HepG2 (cell line): ENCODE results near the gene UBFD1. TPM values are rescaled to one million over a fixed set of nuclear protein-coding genes. Genes with fewer than 3 reads are reported as not detected.

Experiments
- CCDC6 ChIP-seq: sonication (generic); formaldehyde crosslinking; IDR thresholded peaks from 2 replicates; pipeline ENCODE4 v1.8.1; 2022; ENCODE audit warnings: mild to moderate bottlenecking, missing genetic modification reagents, moderate library complexity
- CHCHD3 ChIP-seq: sonication (generic); formaldehyde crosslinking; IDR thresholded peaks from 2 replicates; pipeline ENCODE4 v1.8.0; 2022; ENCODE audit warnings: mild to moderate bottlenecking, missing genetic modification reagents, moderate library complexity
- DNMT1 ChIP-seq: sonication (generic); formaldehyde crosslinking; IDR thresholded peaks from 2 replicates; pipeline ENCODE4 v1.5.1; 2020; ENCODE audit warnings: mild to moderate bottlenecking, missing genetic modification reagents
- EHMT2 ChIP-seq: fragments of 200-600 bp; sonication (generic); IDR thresholded peaks from 2 replicates; pipeline ENCODE4 v1.7.0; 2017; ENCODE audit warnings: antibody characterized with exemption, low read depth, low read length, borderline replicate concordance
- HNRNPK ChIP-seq: fragments of 200-400 bp; formaldehyde crosslinking; IDR thresholded peaks from 2 replicates; pipeline ENCODE4 v1.6.1; 2018; ENCODE audit warnings: low read length, low read depth, moderate library complexity, mild to moderate bottlenecking; ENCODE audit not compliant: poor library complexity, severe bottlenecking
- KLF13 ChIP-seq: sonication (generic); formaldehyde crosslinking; IDR thresholded peaks from 2 replicates; pipeline ENCODE4 v1.4.0; 2020; ENCODE audit warnings: mild to moderate bottlenecking, missing genetic modification reagents
- MIER3 ChIP-seq: IDR thresholded peaks from 2 replicates; pipeline ENCODE4 v1.6.1; 2016; ENCODE audit warnings: missing compliant biosample characterization, borderline replicate concordance
- NFAT5 ChIP-seq: sonication (generic); formaldehyde crosslinking; IDR thresholded peaks from 2 replicates; pipeline ENCODE4 v1.4.0; 2020; ENCODE audit warnings: missing genetic modification reagents
- PTBP1 ChIP-seq: fragments of 200-400 bp; formaldehyde crosslinking; IDR thresholded peaks from 2 replicates; pipeline ENCODE4 v1.6.1; 2018; ENCODE audit warnings: low read length, low read depth; ENCODE audit not compliant: poor library complexity, severe bottlenecking
- SALL2 ChIP-seq: sonication (generic); formaldehyde crosslinking; IDR thresholded peaks from 2 replicates; pipeline ENCODE4 v1.8.1; 2023; ENCODE audit warnings: mild to moderate bottlenecking, missing genetic modification reagents, inconsistent platforms
- SIN3A ChIP-seq: IDR thresholded peaks from 2 replicates; pipeline ENCODE4 v1.6.1; 2011; ENCODE audit warnings: low read depth, mild to moderate bottlenecking, control low read depth, low read length, borderline replicate concordance
- SP140L ChIP-seq: sonication (generic); formaldehyde crosslinking; IDR thresholded peaks from 2 replicates; pipeline ENCODE4 v1.4.0; 2020; ENCODE audit warnings: missing genetic modification reagents, borderline replicate concordance
- TAF1 ChIP-seq: sonication (generic); formaldehyde crosslinking; IDR thresholded peaks from 2 replicates; pipeline ENCODE4 v1.4.0; 2020; ENCODE audit warnings: missing genetic modification reagents
- TCF7 ChIP-seq: sonication (generic); IDR thresholded peaks from 2 replicates; pipeline ENCODE4 v1.6.1; 2016; ENCODE audit warnings: antibody characterized with exemption, low read depth
- ZBTB21 ChIP-seq: sonication (generic); formaldehyde crosslinking; IDR thresholded peaks from 2 replicates; pipeline ENCODE4 v1.4.0; 2020; ENCODE audit warnings: missing genetic modification reagents
- ZBTB33 ChIP-seq: sonication (generic); formaldehyde crosslinking; IDR thresholded peaks from 2 replicates; pipeline ENCODE4 v1.4.0; 2020; ENCODE audit warnings: missing genetic modification reagents
- ZKSCAN8 ChIP-seq: IDR thresholded peaks from 2 replicates; pipeline ENCODE4 v1.6.1; 2016; ENCODE audit warnings: borderline replicate concordance, missing genetic modification reagents, missing compliant biosample characterization
- ZNF263 ChIP-seq: sonication (generic); formaldehyde crosslinking; IDR thresholded peaks from 2 replicates; pipeline ENCODE4 v1.4.0; 2020; ENCODE audit warnings: missing genetic modification reagents
- ZNF317 ChIP-seq: sonication (generic); formaldehyde crosslinking; IDR thresholded peaks from 2 replicates; pipeline ENCODE4 v1.5.0; 2020; ENCODE audit warnings: mild to moderate bottlenecking, missing genetic modification reagents
- ZNF530 ChIP-seq: sonication (generic); formaldehyde crosslinking; IDR thresholded peaks from 2 replicates; pipeline ENCODE4 v1.5.0; 2020; ENCODE audit warnings: low read depth, mild to moderate bottlenecking, missing genetic modification reagents
- ZNF547 ChIP-seq: sonication (generic); formaldehyde crosslinking; IDR thresholded peaks from 2 replicates; pipeline ENCODE4 v1.5.1; 2020; ENCODE audit warnings: mild to moderate bottlenecking, missing genetic modification reagents
- ZNF709 ChIP-seq: sonication (generic); formaldehyde crosslinking; IDR thresholded peaks from 2 replicates; pipeline ENCODE4 v1.5.0; 2020; ENCODE audit warnings: mild to moderate bottlenecking, missing genetic modification reagents
- ZNF747 ChIP-seq: sonication (generic); formaldehyde crosslinking; IDR thresholded peaks from 2 replicates; pipeline ENCODE4 v1.8.1; 2023; ENCODE audit warnings: missing genetic modification reagents, mild to moderate bottlenecking, borderline replicate concordance
- polyA plus RNA-seq, 8 experiments: library from polyadenylated mRNA; depleted of rRNA in 3 of 8; stranded (reverse) in 7 of 8; unstranded in 1 of 8; fragments of >200 nt; fragmentation: Illumina TruSeq in 4 of 8; extraction: Trizol in 4 of 8; gene quantifications; 2 replicates each; pipeline versions ENCODE4 v1.2.1 to v1.2.3, GENCODE V29; 2011 to 2016; ENCODE audit warnings: low read depth in 4 of 8, missing spikeins in 1 of 8, mixed read lengths in 1 of 8; ENCODE audit not compliant: insufficient read depth in 1 of 8
- total RNA-seq, 5 experiments: library from RNA; depleted of rRNA; stranded (reverse); fragments of >200 nt; fragmentation: Illumina TruSeq; extraction: Trizol; gene quantifications; 2 replicates each; pipeline ENCODE4 v1.2.3, GENCODE V29; 2016; ENCODE audit warnings: low read depth in 1 of 5

Gene UBFD1
- total and polyA plus RNA-seq, 2 of the 13 experiments (the other 11 are each of a cell fraction or from before 2014, with no cell fraction given), result 100 to 111 TPM

- TF ChIP-seq ZBTB33 (CRISPR knock-in tag), result peak; percentile 83
- TF ChIP-seq SP140L (CRISPR knock-in tag), result peak; percentile 82; the same call in 1 of the 2 replicates
- no peak for TF ChIP-seq ZBTB21
- TF ChIP-seq ZNF547, result peak; percentile 96
- TF ChIP-seq KLF13 (CRISPR knock-in tag), result 0 out of 2 replicates have a peak, but pooled peaks have one; percentile 87
- peak; percentile 94 for TF ChIP-seq MIER3 (CRISPR knock-in tag)
- peak; percentile 88; the same call in 1 of the 2 replicates for TF ChIP-seq ZNF747 (CRISPR knock-in tag)
- peak; percentile 83 for TF ChIP-seq HNRNPK
- peak; percentile 72; the same call in 1 of the 2 replicates for TF ChIP-seq EHMT2
- TF ChIP-seq ZNF709 (CRISPR knock-in tag), result peak; percentile 92; the same call in 1 of the 2 replicates
- peak; percentile 97 for TF ChIP-seq DNMT1 (CRISPR knock-in tag)
- TF ChIP-seq ZNF263 (CRISPR knock-in tag), result peak; percentile 24; the same call in 1 of the 2 replicates
- peak; percentile 99 for TF ChIP-seq SALL2 (CRISPR knock-in tag)
- peak; percentile 95; the same call in 1 of the 2 replicates for TF ChIP-seq SIN3A
- TF ChIP-seq PTBP1, result peak; percentile 30
- peak; percentile 82; the same call in 1 of the 2 replicates for TF ChIP-seq ZNF317 (CRISPR knock-in tag)
- peak; percentile 85 for TF ChIP-seq CCDC6 (CRISPR knock-in tag)
- TF ChIP-seq CHCHD3 (CRISPR knock-in tag), result peak; percentile 96
- peak; percentile 84; the same call in 1 of the 2 replicates for TF ChIP-seq NFAT5
- TF ChIP-seq ZKSCAN8 (CRISPR knock-in tag), result peak; percentile 76; the same call in 1 of the 2 replicates
- TF ChIP-seq TAF1 (CRISPR knock-in tag), result peak; percentile 98
- TF ChIP-seq TCF7, result no peak
- TF ChIP-seq ZNF530 (CRISPR knock-in tag), result no peak
Observed at GRCh38 chr16:23595951-23596720, 38.6 kb downstream of the UBFD1 start, which contains the start of gene NDUFAB1 (continued).
